GM12892 (cell line): Measurements from ENCODE around the gene CRYBG1.

Source experiments
- POLR2A ChIP-seq: IDR thresholded peaks from 2 replicates; pipeline ENCODE4 v1.6.1; 2011; ENCODE audit warnings: low read depth, low read length, control low read depth
- POLR2AphosphoS5 ChIP-seq: IDR thresholded peaks from 2 replicates; pipeline ENCODE4 v1.6.1; 2011; ENCODE audit warnings: low read depth, low read length, control low read depth

- TF ChIP-seq POLR2A, result no peak
- TF ChIP-seq POLR2AphosphoS5, result no peak
Measured at GRCh38 chr6:106451439-106451838, 90.9 kb downstream of the CRYBG1 start.
